WTC11 (cell line): ENCODE measurements around the gene C11orf65. TPM values are rescaled to one million over a fixed set of nuclear protein-coding genes. Genes with fewer than 3 reads are reported as not detected.

Experiments
- ATAC-seq: fragments of 200-7000 bp; cut with Tn5 transposase; 2 replicates; pipeline ENCODE4 v1.10.0; 2021; ENCODE audit warnings: mild to moderate bottlenecking, moderate library complexity
- CTCF ChIA-PET: fragments of 300-600 bp; sonication (Branson Sonifier 250); formaldehyde crosslinking; loops from one replicate; lab custom pipeline; 2021; ENCODE audit warnings: antibody characterized with exemption; lab: Charles Lee
- POLR2A ChIA-PET: fragments of 350-600 bp; sonication (Branson Sonifier 250); formaldehyde crosslinking; loops from one replicate; lab custom pipeline; 2021; ENCODE audit warnings: antibody characterized with exemption; lab: Charles Lee
- DNase-seq: peaks from one replicate; pipeline ENCODE4 v3.0.0; 2021; ENCODE audit warnings: low spot score
- H3K27ac Mint-ChIP-seq: 2 replicates; pipeline ENCODE4 v1.8.0; 2021; ENCODE audit warnings: mixed read lengths
- H3K27me3 Mint-ChIP-seq: 2 replicates; pipeline ENCODE4 v1.8.0; 2021; ENCODE audit warnings: low read depth, mild to moderate bottlenecking, moderate library complexity, mixed read lengths
- H3K36me3 Mint-ChIP-seq: 2 replicates; pipeline ENCODE4 v1.8.0; 2021; ENCODE audit warnings: mixed read lengths
- H3K4me1 Mint-ChIP-seq: 2 replicates; pipeline ENCODE4 v1.8.0; 2022; ENCODE audit warnings: mixed read lengths
- H3K4me3 Mint-ChIP-seq: 2 replicates; pipeline ENCODE4 v1.8.0; 2021; ENCODE audit warnings: mild to moderate bottlenecking, moderate library complexity, mixed read lengths
- H3K9me3 Mint-ChIP-seq: 2 replicates; pipeline ENCODE4 v1.8.0; 2021; ENCODE audit warnings: mixed read lengths
- ATF2 ChIP-seq: sonication (generic); formaldehyde crosslinking; IDR thresholded peaks from 2 replicates; pipeline ENCODE4 v1.8.1; 2022; ENCODE audit warnings: low read depth, missing genetic modification reagents, borderline replicate concordance
- CBFB ChIP-seq: sonication (generic); formaldehyde crosslinking; IDR thresholded peaks from 2 replicates; pipeline ENCODE4 v1.8.1; 2022; ENCODE audit warnings: mild to moderate bottlenecking, low read depth, missing genetic modification reagents
- E2F5 ChIP-seq: sonication (generic); formaldehyde crosslinking; IDR thresholded peaks from 2 replicates; pipeline ENCODE4 v1.8.1; 2022; ENCODE audit warnings: mild to moderate bottlenecking, moderate library complexity, missing genetic modification reagents
- ELF4 ChIP-seq: sonication (generic); formaldehyde crosslinking; IDR thresholded peaks from 2 replicates; pipeline ENCODE4 v1.8.1; 2022; ENCODE audit warnings: low read depth, mild to moderate bottlenecking, moderate library complexity, missing genetic modification reagents
- ESRRA ChIP-seq: sonication (generic); formaldehyde crosslinking; IDR thresholded peaks from 2 replicates; pipeline ENCODE4 v1.8.1; 2022; ENCODE audit warnings: mild to moderate bottlenecking, missing genetic modification reagents, borderline replicate concordance
- ETV6 ChIP-seq: sonication (generic); formaldehyde crosslinking; IDR thresholded peaks from 2 replicates; pipeline ENCODE4 v1.8.1; 2022; ENCODE audit warnings: mild to moderate bottlenecking, missing genetic modification reagents
- FOXP1 ChIP-seq: sonication (generic); formaldehyde crosslinking; IDR thresholded peaks from 2 replicates; pipeline ENCODE4 v1.8.0; 2022; ENCODE audit warnings: missing genetic modification reagents, mild to moderate bottlenecking, moderate library complexity, borderline replicate concordance
- GABPB1 ChIP-seq: sonication (generic); formaldehyde crosslinking; IDR thresholded peaks from 2 replicates; pipeline ENCODE4 v1.8.1; 2023; ENCODE audit warnings: mild to moderate bottlenecking, missing genetic modification reagents
- GRHL2 ChIP-seq: fragments of 250-450 bp; sonication (Bioruptor Pico); IDR thresholded peaks from 2 replicates; pipeline ENCODE4 v1.8.0; 2022; ENCODE audit warnings: mild to moderate bottlenecking, moderate library complexity; ENCODE audit not compliant: insufficient replicate concordance, severe bottlenecking
- JUN ChIP-seq: sonication (generic); formaldehyde crosslinking; IDR thresholded peaks from 2 replicates; pipeline ENCODE4 v1.8.0; 2023; ENCODE audit warnings: mild to moderate bottlenecking, missing genetic modification reagents
- MYBL2 ChIP-seq: sonication (generic); formaldehyde crosslinking; IDR thresholded peaks from 2 replicates; pipeline ENCODE4 v1.8.1; 2023; ENCODE audit warnings: mild to moderate bottlenecking, moderate library complexity, missing genetic modification reagents
- NFE2L1 ChIP-seq: sonication (generic); formaldehyde crosslinking; IDR thresholded peaks from 2 replicates; pipeline ENCODE4 v1.8.1; 2023; ENCODE audit warnings: missing genetic modification reagents
- PRRX2 ChIP-seq: fragments of 250-450 bp; sonication (Bioruptor Pico); IDR thresholded peaks from 2 replicates; pipeline ENCODE4 v1.8.0; 2021; ENCODE audit warnings: mild to moderate bottlenecking
- SMAD3 ChIP-seq: sonication (generic); formaldehyde crosslinking; IDR thresholded peaks from 2 replicates; pipeline ENCODE4 v1.8.0; 2022; ENCODE audit warnings: missing genetic modification reagents, mild to moderate bottlenecking, borderline replicate concordance
- USF1 ChIP-seq: sonication (generic); formaldehyde crosslinking; IDR thresholded peaks from 2 replicates; pipeline ENCODE4 v1.8.0; 2022; ENCODE audit warnings: mild to moderate bottlenecking, missing genetic modification reagents
- ZBTB21 ChIP-seq: sonication (generic); formaldehyde crosslinking; IDR thresholded peaks from 2 replicates; pipeline ENCODE4 v1.8.1; 2023; ENCODE audit warnings: mild to moderate bottlenecking, missing genetic modification reagents, borderline replicate concordance
- ZMAT4 ChIP-seq: fragments of 250-450 bp; sonication (Bioruptor Pico); IDR thresholded peaks from 2 replicates; pipeline ENCODE4 v1.9.0; 2021; ENCODE audit warnings: mild to moderate bottlenecking
- ZNF219 ChIP-seq: sonication (generic); formaldehyde crosslinking; IDR thresholded peaks from 2 replicates; pipeline ENCODE4 v1.8.0; 2023; ENCODE audit warnings: missing genetic modification reagents, mild to moderate bottlenecking, borderline replicate concordance
- ZNF281 ChIP-seq: sonication (generic); formaldehyde crosslinking; IDR thresholded peaks from 2 replicates; pipeline ENCODE4 v1.8.0; 2023; ENCODE audit warnings: mild to moderate bottlenecking, missing genetic modification reagents
- ZNF416 ChIP-seq: fragments of 250-450 bp; sonication (Bioruptor Pico); IDR thresholded peaks from 2 replicates; pipeline ENCODE4 v1.9.0; 2021; ENCODE audit warnings: mild to moderate bottlenecking, inconsistent platforms
- total RNA-seq: library from RNA; stranded (reverse); gene quantifications from 3 replicates; pipeline ENCODE4 v1.2.3, GENCODE V29; 2021

The C11orf65 gene
- total RNA-seq, 1 experiment from 2014 or later: 0.83 TPM

GRCh38 chr11:108511851-108512474 is 44.6 kb upstream of the C11orf65 start (continued):
- TF ChIP-seq PRRX2 (CRISPR knock-in tag) (no peak), SMAD3 (CRISPR knock-in tag) (no peak), USF1 (CRISPR knock-in tag) (no peak)

- no peak for TF ChIP-seq ETV6
- no peak for TF ChIP-seq E2F5 (CRISPR knock-in tag)
- TF ChIP-seq FOXP1 (CRISPR knock-in tag): no peak
- TF ChIP-seq ESRRA (CRISPR knock-in tag): no peak
- TF ChIP-seq, all 79 proteins: peak for 0
- Mint-ChIP-seq H3K36me3 (peaks cover 53% of the 10 kb centered on the region), H3K27ac (no peak overlapping the region), H3K4me3 (no peak overlapping the region), H3K27me3 (peaks cover 2% of the 10 kb centered on the region; the same call in 1 of the 2 replicates), H3K9me3 (peaks cover 51% of the 10 kb centered on the region), H3K4me1 (no peaks in the 10 kb centered on the region)
- ATAC-seq: no peak
- CTCF ChIA-PET: no interaction called here
- POLR2A ChIA-PET: no interaction called here
- DNase-seq: no peak
These were observed 41.6 kb upstream of the C11orf65 start for GRCh38 chr11:108508653-108509593.

- no peaks in the 10 kb centered on the region for H3K36me3 Mint-ChIP-seq
- no peaks in the 10 kb centered on the region for H3K9me3 Mint-ChIP-seq
- TF ChIP-seq ZNF281 (CRISPR knock-in tag): no peak
- no peak for TF ChIP-seq ZMAT4
- no peak for TF ChIP-seq ZNF219 (CRISPR knock-in tag)
- no peak for TF ChIP-seq CBFB
- no peak for TF ChIP-seq MYBL2
- TF ChIP-seq NFE2L1 (CRISPR knock-in tag): no peak
- no peak for TF ChIP-seq PRRX2 (CRISPR knock-in tag)
- TF ChIP-seq JUN (CRISPR knock-in tag): no peak
- TF ChIP-seq ZBTB21 (CRISPR knock-in tag): no peak
- TF ChIP-seq GRHL2 (CRISPR knock-in tag): no peak
- TF ChIP-seq ETV6: no peak
- no peak for TF ChIP-seq GABPB1 (CRISPR knock-in tag)
- no peak for TF ChIP-seq ZNF416 (CRISPR knock-in tag)
- no peak for TF ChIP-seq ATF2 (CRISPR knock-in tag)
- no peak for TF ChIP-seq ELF4 (CRISPR knock-in tag)
- H3K27ac Mint-ChIP-seq: no peak overlapping the region
- ATAC-seq: no peak
- CTCF ChIA-PET: no interaction called here
- no peak overlapping the region for H3K4me3 Mint-ChIP-seq
- H3K27me3 Mint-ChIP-seq: peaks cover 15% of the 10 kb centered on the region
- peaks cover 18% of the 10 kb centered on the region for H3K4me1 Mint-ChIP-seq
- no peak for DNase-seq
- POLR2A ChIA-PET: no interaction called here
These were observed 34.1 kb upstream of the C11orf65 start for GRCh38 chr11:108501396-108501795.
